Measurements from ENCODE around the gene C2CD4C. TPM values are rescaled to one million over a fixed set of nuclear protein-coding genes. Genes with fewer than 3 reads are reported as not detected.
"Not testable (repeated sequence)": the region's sequence is repeated elsewhere in the genome, so short reads cannot be mapped to it uniquely, and the experiment has no call there.

The C2CD4C gene
- polyA plus RNA-seq, 2 donors: 0.33 to 0.43 TPM

- not testable (repeated sequence) for H3K27me3 ChIP-seq (ENCODE audit: control insufficient read depth in 1 of 2, insufficient read depth in 2 of 2, low read length in 2 of 2); H3K4me3 ChIP-seq (ENCODE audit: low read depth in 1 of 2, low read length in 2 of 2); H3K36me3 ChIP-seq (ENCODE audit: control insufficient read depth in 2 of 2, insufficient read depth in 2 of 2, low read length in 1 of 2); H3K4me1 ChIP-seq (ENCODE audit: control insufficient read depth in 2 of 2, insufficient read depth in 2 of 2, low read length in 1 of 2); H3K27ac ChIP-seq (ENCODE audit: low read depth in 2 of 2, low read length in 1 of 2); H3K9me3 ChIP-seq (ENCODE audit: control insufficient read depth in 2 of 2, insufficient read depth in 1 of 2, low read depth in 1 of 2, low read length in 1 of 2)
- WGBS, 2 donors: 48 to 63% methylated on average over 8 of the region's 8 CpGs
Measured at GRCh38 chr19:386189-386588, 22.8 kb downstream of the C2CD4C start.

DNA sequence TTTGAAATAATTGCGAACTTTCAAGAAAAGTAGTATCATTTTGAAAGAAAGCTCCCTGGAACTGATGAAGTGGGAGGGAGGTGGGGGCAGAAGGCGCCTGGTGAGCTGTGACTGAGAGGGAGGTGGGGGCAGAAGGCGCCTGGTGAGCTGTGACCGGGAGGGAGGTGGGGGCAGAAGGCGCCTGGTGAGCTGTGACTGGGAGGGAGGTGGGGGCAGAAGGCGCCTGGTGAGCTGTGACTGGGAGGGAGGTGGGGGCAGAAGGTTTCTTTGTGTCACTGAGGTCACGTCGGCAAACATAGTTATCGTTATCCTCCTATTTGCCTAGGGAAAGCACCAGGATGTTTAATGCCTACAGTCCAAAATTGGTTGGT lies 24.2 kb downstream of the C2CD4C start:
- Histone ChIP-seq H3K27me3 (ENCODE audit: control insufficient read depth in 1 of 2, insufficient read depth in 2 of 2, low read length in 2 of 2) (no peaks in the 10 kb centered on the region), H3K4me3 (ENCODE audit: low read depth in 1 of 2, low read length in 2 of 2) (no peak overlapping the region), H3K27ac (ENCODE audit: low read depth in 2 of 2, low read length in 1 of 2) (no peak overlapping the region), H3K9me3 (ENCODE audit: control insufficient read depth in 2 of 2, insufficient read depth in 1 of 2, low read depth in 1 of 2, low read length in 1 of 2) (no peaks in the 10 kb centered on the region), H3K4me1 (ENCODE audit: control insufficient read depth in 2 of 2, insufficient read depth in 2 of 2, low read length in 1 of 2) (no peaks in the 10 kb centered on the region), H3K36me3 (ENCODE audit: control insufficient read depth in 2 of 2, insufficient read depth in 2 of 2, low read length in 1 of 2) (no peaks in the 10 kb centered on the region)
- 69 to 71% methylated on average over 9 of the region's 9 CpGs for WGBS, 2 donors

DNA sequence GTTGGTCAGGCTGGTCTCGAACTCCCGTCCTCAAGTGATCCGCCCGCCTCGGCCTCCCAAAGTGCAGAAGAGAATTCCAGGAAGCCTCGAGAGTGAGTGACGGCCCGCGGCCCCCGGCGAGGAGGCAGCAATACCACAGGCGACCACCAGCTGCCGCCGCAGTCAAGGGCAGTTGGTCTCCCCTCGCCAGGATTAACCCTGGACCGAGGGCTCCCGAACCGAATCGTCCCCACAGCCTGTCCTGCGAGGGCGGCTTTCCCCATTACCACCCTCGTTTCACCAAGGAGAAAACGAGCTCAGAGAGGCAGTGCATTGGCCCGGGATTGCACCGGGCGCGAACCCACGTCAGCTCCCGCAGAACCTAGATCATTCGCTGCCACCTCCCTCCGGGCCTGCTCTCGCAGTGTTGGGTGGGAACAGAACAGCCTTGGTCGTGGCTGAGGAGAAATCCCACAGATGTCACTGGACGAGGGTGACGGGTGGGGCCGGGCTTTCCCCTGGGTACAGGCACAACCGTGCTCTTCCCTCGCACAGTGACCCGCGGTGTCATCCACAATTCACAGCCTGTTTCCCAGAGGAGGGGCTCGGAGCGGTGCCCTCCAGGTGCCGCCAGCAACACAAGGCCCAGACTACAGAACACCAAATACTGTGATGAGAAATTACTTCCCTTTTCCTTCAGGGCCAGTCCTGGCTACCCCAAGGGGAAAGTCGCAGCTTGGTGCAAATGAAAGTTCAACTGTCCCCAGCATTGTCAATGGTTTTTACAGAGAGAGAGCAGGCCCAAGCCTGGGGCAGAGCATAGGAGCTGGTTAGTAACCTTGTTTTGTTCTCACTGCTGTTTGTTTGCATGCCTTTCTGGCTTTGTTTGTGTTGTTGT lies 24.8 kb downstream of the C2CD4C start:
- WGBS, 2 donors: 43 to 53% methylated on average over 40 to 44 of the region's 44 CpGs
- Histone ChIP-seq H3K9me3 (ENCODE audit: control insufficient read depth in 2 of 2, insufficient read depth in 1 of 2, low read depth in 1 of 2, low read length in 1 of 2) (no peaks in the 10 kb centered on the region), H3K36me3 (ENCODE audit: control insufficient read depth in 2 of 2, insufficient read depth in 2 of 2, low read length in 1 of 2) (no peaks in the 10 kb centered on the region), H3K4me3 (ENCODE audit: low read depth in 1 of 2, low read length in 2 of 2) (no peak overlapping the region), H3K27me3 (ENCODE audit: control insufficient read depth in 1 of 2, insufficient read depth in 2 of 2, low read length in 2 of 2) (no peaks in the 10 kb centered on the region), H3K4me1 (ENCODE audit: control insufficient read depth in 2 of 2, insufficient read depth in 2 of 2, low read length in 1 of 2) (no peaks in the 10 kb centered on the region), H3K27ac (ENCODE audit: low read depth in 2 of 2, low read length in 1 of 2) (no peak overlapping the region)

- H3K4me3 ChIP-seq (ENCODE audit: low read depth in 1 of 2, low read length in 2 of 2): no peak overlapping the region
- no peaks in the 10 kb centered on the region for H3K9me3 ChIP-seq (ENCODE audit: control insufficient read depth in 2 of 2, insufficient read depth in 1 of 2, low read depth in 1 of 2, low read length in 1 of 2)
- no peaks in the 10 kb centered on the region for H3K27me3 ChIP-seq (ENCODE audit: control insufficient read depth in 1 of 2, insufficient read depth in 2 of 2, low read length in 2 of 2)
- no peak overlapping the region for H3K27ac ChIP-seq (ENCODE audit: low read depth in 2 of 2, low read length in 1 of 2)
- WGBS, 2 donors: 83 to 88% methylated on average over 19 of the region's 19 CpGs
- H3K4me1 ChIP-seq (ENCODE audit: control insufficient read depth in 2 of 2, insufficient read depth in 2 of 2, low read length in 1 of 2): no peaks in the 10 kb centered on the region
- H3K36me3 ChIP-seq (ENCODE audit: control insufficient read depth in 2 of 2, insufficient read depth in 2 of 2, low read length in 1 of 2): no peaks in the 10 kb centered on the region
Measured at GRCh38 chr19:383040-383439, 25.9 kb downstream of the C2CD4C start.

GRCh38 chr19:382578-382977 lies 26.4 kb downstream of the C2CD4C start:
- H3K27ac ChIP-seq (ENCODE audit: low read depth in 2 of 2, low read length in 1 of 2); H3K4me3 ChIP-seq (ENCODE audit: low read depth in 1 of 2, low read length in 2 of 2); H3K9me3 ChIP-seq (ENCODE audit: control insufficient read depth in 2 of 2, insufficient read depth in 1 of 2, low read depth in 1 of 2, low read length in 1 of 2); H3K36me3 ChIP-seq (ENCODE audit: control insufficient read depth in 2 of 2, insufficient read depth in 2 of 2, low read length in 1 of 2); H3K4me1 ChIP-seq (ENCODE audit: control insufficient read depth in 2 of 2, insufficient read depth in 2 of 2, low read length in 1 of 2); H3K27me3 ChIP-seq (ENCODE audit: control insufficient read depth in 1 of 2, insufficient read depth in 2 of 2, low read length in 2 of 2): not testable (repeated sequence)
- 53 to 57% methylated on average over 7 to 8 of the region's 9 CpGs for WGBS, 2 donors

DNA sequence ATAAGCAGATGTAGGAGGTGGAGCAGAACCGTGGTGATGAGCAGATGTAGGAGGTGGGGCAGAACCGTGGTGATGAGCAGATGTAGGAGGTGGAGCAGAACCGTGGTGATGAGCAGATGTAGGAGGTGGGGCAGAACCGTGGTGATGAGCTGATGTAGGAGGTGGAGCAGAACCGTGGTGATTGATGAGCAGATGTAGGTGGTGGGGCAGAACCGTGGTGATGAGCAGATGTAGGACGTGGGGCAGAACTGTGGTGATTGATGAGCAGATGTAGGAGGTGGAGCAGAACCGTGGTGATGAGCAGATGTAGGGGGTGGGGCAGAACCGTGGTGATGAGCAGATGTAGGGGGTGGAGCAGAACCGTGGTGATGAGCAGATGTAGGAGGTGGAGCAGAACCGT lies 27.0 kb downstream of the C2CD4C start:
- not testable (repeated sequence) for H3K36me3 ChIP-seq (ENCODE audit: control insufficient read depth in 2 of 2, insufficient read depth in 2 of 2, low read length in 1 of 2); H3K27ac ChIP-seq (ENCODE audit: low read depth in 2 of 2, low read length in 1 of 2); H3K27me3 ChIP-seq (ENCODE audit: control insufficient read depth in 1 of 2, insufficient read depth in 2 of 2, low read length in 2 of 2); H3K4me1 ChIP-seq (ENCODE audit: control insufficient read depth in 2 of 2, insufficient read depth in 2 of 2, low read length in 1 of 2); H3K9me3 ChIP-seq (ENCODE audit: control insufficient read depth in 2 of 2, insufficient read depth in 1 of 2, low read depth in 1 of 2, low read length in 1 of 2); H3K4me3 ChIP-seq (ENCODE audit: low read depth in 1 of 2, low read length in 2 of 2)
- WGBS, 2 donors: 61 to 68% methylated on average over 11 of the region's 11 CpGs

- H3K27me3 ChIP-seq (ENCODE audit: control insufficient read depth in 1 of 2, insufficient read depth in 2 of 2, low read length in 2 of 2); H3K4me3 ChIP-seq (ENCODE audit: low read depth in 1 of 2, low read length in 2 of 2): not testable (repeated sequence)
- 68 to 70% methylated on average over 12 to 15 of the region's 17 CpGs for WGBS, 2 donors
Measured at GRCh38 chr19:380618-381219, 28.2 kb downstream of the C2CD4C start.

DNA sequence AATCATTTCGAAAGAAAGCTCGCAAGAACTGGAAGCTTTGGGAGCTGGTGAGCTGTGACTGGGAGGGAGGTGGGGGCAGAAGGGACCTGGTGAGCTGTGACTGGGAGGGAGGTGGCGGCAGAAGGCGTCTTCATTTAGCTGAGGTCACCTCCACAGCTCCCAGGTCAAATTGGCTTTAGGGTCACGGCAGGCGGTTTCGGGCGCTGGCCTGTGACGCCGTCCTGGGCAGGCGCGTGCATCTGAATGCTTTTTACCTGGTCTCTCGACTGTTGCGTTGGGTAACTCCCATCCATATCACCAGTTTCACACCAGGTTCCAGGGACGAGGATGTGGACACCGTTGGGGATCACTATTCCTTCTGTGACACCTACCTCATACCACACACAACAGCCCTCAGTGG lies 29.2 kb downstream of the C2CD4C start:
- Histone ChIP-seq H3K27ac (ENCODE audit: low read depth in 2 of 2, low read length in 1 of 2) (no peak overlapping the region), H3K27me3 (ENCODE audit: control insufficient read depth in 1 of 2, insufficient read depth in 2 of 2, low read length in 2 of 2) (no peaks in the 10 kb centered on the region)
- WGBS, 2 donors: 92 to 95% methylated on average over 16 of the region's 16 CpGs

More at GRCh38 chr19:380618-381219, 28.2 kb downstream of the C2CD4C start:
- not testable (repeated sequence) for H3K36me3 ChIP-seq (ENCODE audit: control insufficient read depth in 2 of 2, insufficient read depth in 2 of 2, low read length in 1 of 2); H3K9me3 ChIP-seq (ENCODE audit: control insufficient read depth in 2 of 2, insufficient read depth in 1 of 2, low read depth in 1 of 2, low read length in 1 of 2); H3K27ac ChIP-seq (ENCODE audit: low read depth in 2 of 2, low read length in 1 of 2); H3K4me1 ChIP-seq (ENCODE audit: control insufficient read depth in 2 of 2, insufficient read depth in 2 of 2, low read length in 1 of 2)

GRCh38 chr19:378706-379105 lies 30.2 kb downstream of the C2CD4C start:
- H3K9me3 ChIP-seq (ENCODE audit: control insufficient read depth in 2 of 2, insufficient read depth in 1 of 2, low read depth in 1 of 2, low read length in 1 of 2): no peaks in the 10 kb centered on the region
- H3K36me3 ChIP-seq (ENCODE audit: control insufficient read depth in 2 of 2, insufficient read depth in 2 of 2, low read length in 1 of 2): no peaks in the 10 kb centered on the region
- 81 to 91% methylated on average over 14 of the region's 14 CpGs for WGBS, 2 donors
- H3K27me3 ChIP-seq (ENCODE audit: control insufficient read depth in 1 of 2, insufficient read depth in 2 of 2, low read length in 2 of 2): no peaks in the 10 kb centered on the region
- H3K4me1 ChIP-seq (ENCODE audit: control insufficient read depth in 2 of 2, insufficient read depth in 2 of 2, low read length in 1 of 2): peaks cover 5 to 10% of the 10 kb centered on the region in 2 donors
- no peak overlapping the region for H3K4me3 ChIP-seq (ENCODE audit: low read depth in 1 of 2, low read length in 2 of 2)
- no peak overlapping the region for H3K27ac ChIP-seq (ENCODE audit: low read depth in 2 of 2, low read length in 1 of 2)

More for the DNA sequence above, 29.2 kb downstream of the C2CD4C start:
- no peaks in the 10 kb centered on the region for H3K4me1 ChIP-seq (ENCODE audit: control insufficient read depth in 2 of 2, insufficient read depth in 2 of 2, low read length in 1 of 2)
- no peaks in the 10 kb centered on the region for H3K9me3 ChIP-seq (ENCODE audit: control insufficient read depth in 2 of 2, insufficient read depth in 1 of 2, low read depth in 1 of 2, low read length in 1 of 2)
- no peak overlapping the region for H3K4me3 ChIP-seq (ENCODE audit: low read depth in 1 of 2, low read length in 2 of 2)
- H3K36me3 ChIP-seq (ENCODE audit: control insufficient read depth in 2 of 2, insufficient read depth in 2 of 2, low read length in 1 of 2): no peaks in the 10 kb centered on the region

All from esophagus (tissue), 2 donors.